ENCODE data around the gene CCL14. TPM values are rescaled to one million over a fixed set of nuclear protein-coding genes. Genes with fewer than 3 reads are reported as not detected.

Gene CCL14
- total and polyA plus RNA-seq, 2 of the 13 experiments (the other 11 are each of a cell fraction or from before 2014, with no cell fraction given): 1.1 to 1.7 TPM

DNA sequence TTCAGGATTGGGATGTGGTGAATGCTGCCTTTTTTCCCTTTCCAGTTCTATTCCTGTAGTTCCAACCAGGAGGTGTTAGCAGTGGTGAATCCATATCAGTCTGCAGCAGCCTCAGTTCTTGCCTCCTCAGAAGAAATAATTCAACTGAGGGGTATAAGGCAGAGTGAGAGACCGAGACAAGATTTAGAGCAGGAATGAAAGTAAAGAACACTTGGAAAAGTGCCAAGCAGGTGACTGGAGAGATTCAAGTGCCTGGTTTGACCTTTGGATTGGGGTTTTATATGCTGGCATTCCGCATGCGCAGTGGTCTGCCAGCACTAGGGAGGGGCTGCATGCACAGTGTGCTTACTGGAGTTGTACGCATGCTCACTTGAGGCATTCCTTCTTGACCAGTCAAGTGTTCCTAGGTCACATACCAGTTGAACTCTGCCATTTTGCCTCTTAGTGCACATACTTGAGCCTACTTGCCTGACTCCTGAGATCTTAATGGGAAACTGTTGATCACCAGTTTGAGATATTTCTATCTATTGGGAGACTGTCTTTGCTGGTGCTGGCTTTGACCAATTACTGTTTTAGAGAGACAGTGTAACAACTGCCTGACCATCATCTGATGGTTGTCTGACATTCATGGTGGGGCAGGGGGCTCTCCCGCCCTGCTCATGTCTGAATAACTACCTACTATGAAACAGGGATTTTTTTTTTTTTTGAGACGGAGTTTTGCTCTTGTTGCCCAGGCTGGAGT is 15.5 kb upstream of the CCL14 start (continued):
- TF ChIP-seq GPN1 (CRISPR knock-in tag; IDR thresholded peaks at IDR 0.05; ENCODE audit: borderline replicate concordance) (no peak), RFXAP (CRISPR knock-in tag; IDR thresholded peaks at IDR 0.05; ENCODE audit: borderline replicate concordance) (no peak), ZNF660 (CRISPR knock-in tag; IDR thresholded peaks at IDR 0.05; ENCODE audit: borderline replicate concordance, low read depth) (no peak), POLR2G (IDR thresholded peaks at IDR 0.05; ENCODE audit: low read depth, low read length) (peak; percentile 74), CENPX (CRISPR knock-in tag; IDR thresholded peaks at IDR 0.05) (no peak), ZNF512 (CRISPR knock-in tag; IDR thresholded peaks at IDR 0.05) (no peak), ZNF30 (CRISPR knock-in tag; IDR thresholded peaks at IDR 0.05) (no peak), IRF9 (CRISPR knock-in tag; IDR thresholded peaks at IDR 0.05; ENCODE audit: borderline replicate concordance) (0 out of 2 replicates have a peak, but pooled peaks have one; percentile 54), PRDM4 (CRISPR knock-in tag; IDR thresholded peaks at IDR 0.05; ENCODE audit: borderline replicate concordance) (no peak), JDP2 (CRISPR knock-in tag; IDR thresholded peaks at IDR 0.05; ENCODE audit: borderline replicate concordance) (no peak), ZNF225 (CRISPR knock-in tag; IDR thresholded peaks at IDR 0.05) (no peak), RFX3 (CRISPR knock-in tag; IDR thresholded peaks at IDR 0.05) (no peak), FOXM1 (CRISPR knock-in tag; IDR thresholded peaks at IDR 0.05) (no peak), ZSCAN25 (CRISPR knock-in tag; IDR thresholded peaks at IDR 0.05) (peak; percentile 31; the same call in 1 of the 2 replicates), TFDP1 (CRISPR knock-in tag; IDR thresholded peaks at IDR 0.05; ENCODE audit: borderline replicate concordance) (no peak), AKAP8 (CRISPR knock-in tag; IDR thresholded peaks at IDR 0.05) (no peak), CREB1 (IDR thresholded peaks at IDR 0.05) (no peak), CREB1 (CRISPR knock-in tag; IDR thresholded peaks at IDR 0.05) (no peak), ZZZ3 (CRISPR knock-in tag; IDR thresholded peaks at IDR 0.05; ENCODE audit: borderline replicate concordance) (no peak), ZNF281 (CRISPR knock-in tag; IDR thresholded peaks at IDR 0.05; ENCODE audit: borderline replicate concordance) (no peak), GLI4 (CRISPR knock-in tag; IDR thresholded peaks at IDR 0.05; ENCODE audit: borderline replicate concordance) (no peak)
